C1 segment of cervical spinal cord (tissue), 14 donors: ENCODE measurements around the gene TSC1.

ENCODE experiments used
- DNase-seq, 14 donors: peaks; one replicate each; lab custom pipeline; 2025; lab: John Stamatoyannopoulos, UW

TSC1 gene

DNA sequence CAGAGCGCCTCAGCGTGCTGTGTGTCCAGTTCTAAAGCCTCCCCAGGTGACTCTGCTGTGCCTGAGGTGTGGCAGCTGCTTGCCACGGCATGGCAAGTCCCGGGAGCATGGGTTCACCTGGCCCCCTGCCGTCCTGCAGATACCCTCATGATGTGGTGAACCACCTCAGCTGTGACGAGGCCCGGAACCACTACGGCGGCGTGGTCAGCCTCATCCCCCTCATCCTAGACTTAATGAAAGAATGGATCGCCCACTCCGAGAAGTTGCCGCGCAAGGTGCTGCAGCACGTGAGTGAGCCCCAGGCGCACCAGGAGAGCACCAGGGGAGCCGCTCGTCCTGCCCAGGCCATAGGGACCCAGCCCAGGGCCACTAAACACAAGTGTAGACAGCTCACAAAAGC is 56.3 kb downstream of the TSC1 start:
- no peak for DNase-seq

DNA sequence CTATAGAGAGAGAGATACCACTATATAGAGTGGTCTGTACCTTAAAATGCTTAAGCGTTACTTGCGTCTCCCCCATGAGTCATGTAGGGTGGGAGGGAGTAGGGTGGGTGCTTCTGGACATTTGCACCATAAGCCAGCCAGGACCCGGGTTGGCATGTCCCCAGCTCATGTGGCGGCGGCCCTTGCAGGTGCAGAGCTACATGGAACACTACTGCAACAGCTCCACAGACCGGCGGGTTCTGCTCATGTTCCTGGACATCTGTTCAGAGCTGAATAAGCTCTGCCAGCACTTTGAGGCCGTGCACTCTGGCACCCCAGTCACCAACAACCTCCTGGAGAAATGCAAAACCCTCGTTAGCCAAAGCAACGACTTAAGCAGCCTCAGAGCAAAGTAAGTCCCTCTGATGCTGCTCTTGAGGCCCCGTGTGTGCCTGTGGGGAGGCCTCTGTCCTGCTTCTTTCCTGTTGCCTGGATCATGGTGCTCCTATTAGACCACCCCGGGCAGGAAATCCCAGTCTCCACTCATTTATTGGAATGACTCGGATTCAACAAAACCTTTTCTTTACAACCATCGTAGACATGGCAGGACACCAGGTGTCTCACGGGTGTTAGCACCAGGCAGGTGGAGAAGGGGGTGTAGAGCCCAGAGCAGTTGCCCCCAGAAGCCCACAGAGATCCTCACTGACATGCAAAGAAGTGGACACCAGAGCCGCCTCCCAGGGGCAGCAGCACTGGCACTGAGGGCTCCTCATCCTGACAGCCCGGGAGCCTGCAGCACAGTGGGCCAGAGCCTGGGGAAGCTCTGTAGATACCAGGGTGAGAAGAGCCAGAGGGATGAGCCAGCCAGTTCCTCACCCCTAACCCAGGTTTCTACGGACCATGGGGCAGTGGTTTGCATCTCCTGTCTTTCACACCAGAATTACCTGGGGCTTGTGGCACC is 57.0 kb downstream of the TSC1 start:
- DNase-seq, result no peak

DNA sequence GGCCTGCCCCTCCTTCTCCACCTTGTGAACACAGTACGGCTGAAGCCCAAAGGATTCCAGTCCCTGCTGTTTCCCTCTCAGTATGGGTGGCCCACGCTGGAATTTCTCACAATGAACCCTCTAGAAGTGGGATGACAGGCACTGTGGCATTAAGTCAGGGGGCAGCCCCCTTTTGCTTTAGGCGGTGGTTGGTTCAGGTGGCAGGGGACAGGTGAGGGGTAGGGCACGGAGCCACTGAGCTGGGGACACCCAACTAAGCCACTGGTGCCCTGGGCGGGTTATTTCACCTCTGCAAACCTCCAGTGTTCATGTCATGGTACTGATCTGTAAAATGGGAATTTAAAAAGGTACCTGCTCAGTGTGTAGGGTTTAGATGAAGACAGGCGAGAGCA is 58.1 kb downstream of the TSC1 start:
- DNase-seq, result no peak

DNA sequence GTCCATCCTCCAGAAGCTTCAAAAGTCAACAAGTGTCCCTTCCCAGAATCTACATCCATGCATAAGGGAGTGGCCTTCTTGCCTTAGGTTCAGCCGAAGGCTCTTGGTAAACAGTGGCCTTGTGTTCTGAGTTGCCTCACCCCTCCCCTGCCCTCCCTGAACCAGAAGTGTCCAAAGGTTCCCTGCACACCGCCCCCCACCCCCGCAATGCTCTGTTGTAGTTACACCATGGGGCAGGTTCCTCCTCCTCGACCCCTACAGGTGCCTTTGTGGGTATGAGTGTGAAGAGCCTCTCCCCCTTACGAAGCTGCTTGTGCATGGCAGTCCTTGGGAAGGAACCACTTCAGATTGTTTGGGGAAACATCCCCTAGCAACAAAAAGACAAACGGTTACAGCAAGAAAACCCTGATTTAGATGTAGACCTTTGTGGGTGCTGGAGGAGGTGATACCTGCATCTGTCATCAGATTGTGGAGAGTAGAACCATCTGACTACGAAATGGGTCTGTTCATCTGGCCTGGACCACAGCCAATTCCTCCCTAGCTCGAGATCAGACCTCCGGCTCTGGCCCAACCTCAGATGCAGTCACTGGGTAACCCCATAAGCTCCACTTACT is 58.6 kb downstream of the TSC1 start:
- DNase-seq, result no peak

DNA sequence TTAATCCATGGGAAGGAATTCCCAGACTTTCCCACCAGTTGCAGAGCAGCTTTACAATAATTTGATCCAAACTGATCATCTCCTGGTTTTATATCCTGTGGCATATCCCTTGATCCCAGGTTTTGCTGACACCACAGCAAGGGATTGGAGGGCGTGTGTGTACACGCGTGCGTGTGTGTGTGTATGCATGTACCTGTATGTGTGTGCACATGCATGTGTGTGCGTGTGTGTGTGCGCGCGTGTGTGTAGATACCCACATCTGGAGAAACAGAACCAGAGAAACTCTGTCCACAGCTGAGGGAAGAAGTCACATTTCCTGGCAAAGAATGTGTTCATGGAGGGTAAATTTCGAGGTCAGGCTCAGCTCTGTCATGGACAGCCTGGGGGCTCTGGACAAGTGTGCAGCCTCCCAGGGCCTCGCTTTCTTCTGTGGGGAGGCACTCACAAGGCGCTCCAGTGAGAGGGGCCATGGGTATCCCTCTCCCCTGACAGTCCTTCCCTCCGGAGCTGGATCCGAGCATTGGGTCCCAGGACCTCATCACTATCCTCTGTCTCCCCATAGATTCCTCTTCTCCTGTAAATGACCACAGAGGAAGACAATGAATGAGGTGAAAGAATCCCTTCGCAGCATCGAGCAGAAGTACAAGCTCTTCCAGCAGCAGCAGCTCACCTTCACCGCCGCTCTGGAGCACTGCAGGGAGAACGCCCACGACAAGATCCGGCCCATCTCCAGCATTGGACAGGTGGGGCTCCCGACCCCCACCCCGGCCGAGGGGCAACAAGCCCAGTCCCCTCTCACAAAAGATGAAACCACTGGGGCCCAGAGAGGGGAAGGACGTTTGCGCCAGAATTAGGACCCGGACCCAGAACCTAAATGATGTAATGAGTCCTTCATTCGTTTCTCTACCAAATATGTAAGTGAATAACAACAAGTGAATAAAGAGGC is 60.8 kb downstream of the TSC1 start:
- no peak for DNase-seq

DNA sequence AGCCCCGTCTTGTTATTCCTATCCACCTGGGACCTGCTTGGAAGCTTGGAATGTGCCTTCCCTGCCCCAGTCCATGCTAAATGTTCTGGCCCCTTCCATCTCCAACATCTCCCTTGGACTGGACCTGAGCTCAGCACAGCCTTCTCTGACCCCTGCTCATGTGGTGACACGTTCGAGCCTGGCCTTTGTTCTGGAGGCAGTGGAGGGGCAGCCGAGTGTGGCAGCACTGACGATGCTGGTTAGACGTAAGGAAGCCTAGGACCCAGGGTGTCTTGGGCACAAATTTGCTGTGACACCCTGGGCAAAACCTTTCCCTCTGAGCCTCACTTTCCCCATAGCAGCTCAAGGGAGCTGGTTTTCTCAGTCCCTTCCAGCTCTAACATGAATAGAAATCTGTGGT is 61.8 kb downstream of the TSC1 start:
- DNase-seq, result no peak

DNA sequence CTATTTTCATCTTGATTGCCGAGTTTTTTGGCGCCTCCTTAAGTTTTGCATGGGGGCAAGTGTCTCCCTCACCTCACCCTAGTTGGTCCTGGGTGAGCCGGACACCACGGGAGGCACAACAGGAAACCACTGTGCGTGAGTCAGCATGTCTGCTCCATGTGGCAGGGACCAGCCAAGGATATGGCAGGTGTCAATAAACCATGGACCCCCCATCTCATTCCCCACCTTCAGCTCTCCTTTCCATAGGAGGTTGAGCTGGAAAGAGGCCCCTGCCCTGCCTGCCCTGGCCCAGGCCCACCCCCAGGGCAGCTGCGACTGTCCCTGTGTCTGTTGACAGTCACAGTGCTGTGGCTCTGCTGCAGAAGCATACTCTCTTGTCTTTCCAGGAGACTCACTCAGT is 62.6 kb downstream of the TSC1 start:
- DNase-seq, result no peak

DNA sequence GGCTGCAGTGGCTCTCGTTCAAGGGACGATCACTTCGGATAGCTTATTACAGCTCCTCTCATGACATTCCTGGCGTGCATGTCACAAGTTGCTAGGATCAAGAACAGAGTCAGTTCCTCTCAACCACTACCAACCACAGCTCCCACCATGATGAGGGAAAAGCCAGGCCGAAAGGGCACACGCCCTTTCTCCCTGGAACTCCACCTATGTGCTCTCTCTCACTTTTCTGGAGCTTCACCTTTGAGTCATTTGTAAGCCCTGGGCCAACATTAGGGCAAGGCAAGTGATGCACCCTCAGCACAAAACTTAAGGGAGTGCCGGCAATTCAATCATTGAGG is 64.1 kb downstream of the TSC1 start:
- peak in 1 of 14 donors; percentile 27 for DNase-seq

DNA sequence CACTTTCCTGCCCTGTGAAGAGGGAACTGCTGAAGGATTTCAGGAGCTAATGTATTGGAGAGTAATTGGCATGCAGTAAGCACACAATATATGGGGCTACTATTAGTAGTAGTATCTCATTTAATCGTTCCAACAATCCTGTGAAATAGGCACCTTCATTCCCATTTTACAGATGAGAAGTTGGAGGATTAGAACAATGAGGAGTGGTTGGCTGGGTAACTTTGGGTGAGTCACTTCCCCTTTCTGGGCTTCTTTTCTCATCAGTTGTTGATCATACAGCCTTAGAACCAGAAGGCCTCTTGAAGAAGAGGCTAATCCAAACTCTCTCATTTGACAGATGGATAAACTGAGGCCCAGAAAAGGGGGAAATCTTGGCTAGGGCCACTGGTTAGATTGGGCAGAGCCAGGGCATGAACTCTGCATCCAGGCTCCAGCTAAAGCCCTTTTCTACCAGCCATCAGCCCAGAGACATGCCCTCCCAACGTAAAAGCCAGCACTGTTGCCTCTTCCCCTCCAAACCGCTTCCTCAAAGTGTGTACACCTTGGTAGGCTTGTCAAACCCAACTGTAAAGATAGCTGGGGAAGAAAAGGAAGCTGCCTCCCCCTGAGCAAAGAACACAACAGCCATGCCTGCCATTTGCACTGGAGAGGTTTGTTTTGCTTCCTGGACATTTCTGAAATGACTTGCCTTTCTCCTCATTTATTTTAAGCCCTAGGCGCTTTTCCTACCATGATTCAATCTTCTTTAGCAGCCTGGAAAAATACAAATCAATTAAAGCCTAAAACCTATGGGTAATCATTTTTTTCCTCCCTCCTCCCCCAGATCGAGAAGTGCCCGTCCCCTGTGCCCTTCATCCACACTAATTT is 64.7 kb downstream of the TSC1 start:
- no peak for DNase-seq

DNA sequence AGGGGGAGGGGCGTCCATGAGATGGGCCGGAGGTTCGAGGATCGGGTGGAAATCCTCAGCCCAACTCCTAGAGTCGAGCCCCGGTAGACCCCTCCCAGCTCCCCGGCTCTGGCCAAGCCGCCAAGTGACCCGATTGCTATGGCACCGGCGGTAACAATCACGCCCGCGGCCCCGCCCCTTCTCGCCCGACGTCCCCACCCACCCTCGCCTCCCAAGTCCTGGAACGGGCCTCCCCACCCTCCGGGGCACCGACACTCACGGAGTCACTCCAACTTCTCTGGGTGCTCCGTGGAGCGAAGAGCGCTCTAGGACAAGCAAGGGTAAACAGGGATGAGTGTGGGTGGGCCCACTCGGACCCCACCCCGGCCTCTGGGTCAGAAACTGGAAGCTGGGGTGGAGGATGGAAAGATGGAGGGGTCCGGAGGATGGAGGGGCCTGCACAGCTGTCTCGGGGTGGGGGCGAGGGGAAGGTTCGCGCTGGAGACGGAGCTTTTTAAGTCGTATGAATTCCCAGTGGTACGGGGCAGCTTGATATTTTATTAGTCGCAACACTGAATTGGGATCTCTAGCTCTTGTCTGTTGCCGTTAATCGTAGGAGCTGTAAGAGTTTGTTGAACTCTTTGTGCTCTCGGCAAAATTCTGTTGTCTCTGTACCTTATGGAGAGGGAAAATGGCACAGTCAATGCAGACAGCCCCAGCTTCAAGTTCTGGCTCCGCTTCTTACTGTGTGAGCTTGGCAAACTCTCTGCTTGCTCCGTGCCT is 65.5 kb downstream of the TSC1 start, which contains the start of gene SPACA9:
Gene SPACA9 (plus strand): TSS at position 204 of the 762 bp plus-strand sequence. CDS start 5,050 bp downstream, outside the sequence.
- peak in 12 of 14 donors; percentile 24 to 71 (median 32) for DNase-seq

DNA sequence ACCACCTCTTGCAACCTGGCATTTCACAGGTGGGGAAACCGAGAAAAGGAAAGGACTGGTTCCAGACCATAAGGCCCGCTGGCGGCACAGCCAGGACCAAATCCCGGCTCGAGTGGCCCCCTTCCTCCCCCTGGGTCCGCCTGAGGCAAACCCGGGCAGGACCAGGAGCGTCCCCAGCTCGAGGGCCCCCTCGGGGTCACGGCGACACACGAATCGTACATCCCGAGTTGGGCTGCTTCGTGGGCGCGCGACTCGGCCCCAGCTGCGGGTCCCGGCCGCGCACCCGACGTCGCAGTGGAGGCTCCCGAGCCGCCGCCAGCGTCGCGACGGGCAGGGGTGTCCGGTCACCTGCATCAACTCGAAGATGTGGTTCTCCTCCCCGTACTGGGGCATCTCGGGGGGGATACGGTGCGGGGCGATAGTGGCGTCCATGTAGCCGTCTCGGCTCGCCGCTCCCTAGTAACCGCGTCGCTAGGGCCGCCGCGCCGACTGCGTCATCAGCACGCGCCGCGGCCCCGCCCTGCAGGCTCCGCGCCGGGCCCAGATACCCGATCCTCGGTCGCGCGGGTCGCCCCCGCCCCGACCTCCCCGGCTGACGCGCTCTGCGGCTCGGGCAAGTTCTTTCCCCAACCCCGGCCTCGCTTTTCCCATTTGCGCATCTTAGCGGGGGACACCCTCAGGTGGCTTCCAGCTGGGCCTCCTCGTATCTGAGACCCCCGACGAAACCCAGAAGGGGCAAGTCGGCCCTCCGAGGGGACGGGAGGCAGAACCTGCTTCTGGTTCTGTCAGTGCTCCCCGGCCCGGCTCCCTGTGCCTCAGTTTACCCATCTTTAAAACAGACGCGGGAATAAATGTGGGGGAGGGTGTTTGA is 66.4 kb downstream of the TSC1 start, which contains the start of gene AK8:
Gene AK8 (minus strand): TSS at position 461 of the 871 bp plus-strand sequence. CDS start 29 bp downstream, at position 432.
- peak in 12 of 14 donors; percentile 32 to 82 (median 46) for DNase-seq

DNA sequence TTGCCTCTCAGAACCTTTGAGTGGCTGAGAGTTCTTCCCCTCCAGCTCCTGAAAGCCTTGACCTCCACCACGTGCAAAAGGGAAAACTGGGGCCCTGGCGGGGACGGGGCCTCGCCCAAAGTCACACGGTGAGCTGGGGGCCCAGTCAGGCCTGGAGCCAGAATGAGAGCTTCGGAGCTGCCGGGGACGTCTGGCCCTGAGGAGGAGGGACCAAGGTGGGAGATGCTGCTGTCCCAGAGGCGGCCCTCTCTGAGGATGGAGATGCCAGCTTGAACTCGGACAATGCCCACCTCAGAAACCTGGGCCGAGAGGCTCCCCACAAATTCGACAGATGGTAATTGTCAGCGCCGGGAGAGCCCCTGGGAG is 67.0 kb downstream of the TSC1 start:
- no peak for DNase-seq

DNA sequence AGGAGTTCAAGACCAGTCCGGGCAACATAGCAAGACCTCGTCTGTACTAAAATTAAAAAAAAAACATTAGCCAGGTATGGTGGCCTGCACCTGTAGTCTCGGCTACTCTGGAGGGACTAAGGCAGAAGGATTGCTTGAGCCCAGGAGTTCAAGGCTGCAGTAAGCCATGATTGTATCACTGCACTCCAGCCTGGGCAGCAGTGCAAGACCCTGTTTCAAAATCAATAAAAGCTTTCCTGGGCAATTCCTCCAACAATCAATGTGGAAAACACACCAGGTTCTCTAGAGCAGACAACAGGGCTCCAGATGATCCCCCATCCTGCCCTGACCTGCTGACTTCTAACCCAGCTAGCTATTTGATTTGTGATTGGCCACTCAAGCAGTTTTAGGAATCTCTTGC is 67.6 kb downstream of the TSC1 start:
- no peak for DNase-seq

DNA sequence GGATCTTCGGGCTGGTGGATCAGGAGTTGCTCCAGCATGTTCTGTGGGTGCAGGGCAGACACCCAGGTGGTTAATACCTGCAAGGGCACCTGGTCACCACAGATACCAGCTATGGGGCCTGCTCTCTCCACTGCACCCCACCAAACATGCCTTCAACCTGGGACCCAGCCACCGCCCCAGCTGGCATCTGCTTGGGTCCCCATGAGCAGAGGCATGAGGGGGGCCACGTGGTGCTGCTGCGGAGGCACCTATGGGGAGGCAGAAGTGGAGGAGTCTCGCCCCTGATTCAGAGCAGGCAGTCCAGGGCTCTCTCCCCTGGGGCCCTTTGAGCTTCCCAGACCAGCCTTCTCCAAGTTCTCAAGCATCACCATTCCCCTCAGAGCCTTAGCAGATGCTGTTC is 69.3 kb downstream of the TSC1 start:
- no peak for DNase-seq

DNA sequence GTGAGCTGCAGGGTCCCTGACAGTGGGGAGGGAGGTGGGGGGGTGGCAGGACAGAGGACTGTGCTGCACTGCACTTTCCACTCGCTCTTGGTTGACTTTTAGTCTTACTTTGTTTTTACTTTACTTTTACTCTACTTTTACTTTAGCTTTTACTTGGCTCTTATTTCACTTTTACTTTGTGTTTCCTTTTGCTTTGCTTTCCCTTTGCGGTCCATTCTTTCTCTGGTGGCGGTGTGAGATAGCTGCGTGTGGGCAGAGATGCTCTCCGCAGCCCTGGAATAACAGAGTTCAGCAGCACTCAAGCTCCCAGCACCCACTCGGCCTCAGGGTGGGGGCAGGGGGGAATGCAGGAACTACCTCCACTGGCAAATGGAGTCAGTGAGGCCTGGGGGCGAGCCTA is 71.0 kb downstream of the TSC1 start:
- DNase-seq, result no peak

DNA sequence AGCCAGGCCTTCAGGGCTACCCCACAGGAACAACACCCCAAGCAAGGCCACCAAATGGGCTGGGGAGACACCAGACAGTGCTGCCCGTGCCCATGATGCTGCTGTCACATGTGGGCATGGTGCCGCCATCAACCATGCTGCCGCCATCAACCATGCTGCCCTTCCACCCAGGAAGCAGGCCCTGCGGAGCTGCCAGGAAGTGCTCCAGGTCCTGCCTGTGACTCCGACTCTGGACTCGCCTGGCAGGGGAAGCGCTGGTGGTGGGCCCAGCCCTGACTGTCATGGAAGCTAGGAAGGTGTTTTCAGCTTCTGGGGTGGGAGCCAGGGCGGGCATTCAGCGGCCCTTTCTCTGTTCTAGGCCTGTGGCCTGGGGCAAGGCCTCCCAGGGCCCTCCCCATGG is 75.2 kb downstream of the TSC1 start:
- DNase-seq, result no peak

DNA sequence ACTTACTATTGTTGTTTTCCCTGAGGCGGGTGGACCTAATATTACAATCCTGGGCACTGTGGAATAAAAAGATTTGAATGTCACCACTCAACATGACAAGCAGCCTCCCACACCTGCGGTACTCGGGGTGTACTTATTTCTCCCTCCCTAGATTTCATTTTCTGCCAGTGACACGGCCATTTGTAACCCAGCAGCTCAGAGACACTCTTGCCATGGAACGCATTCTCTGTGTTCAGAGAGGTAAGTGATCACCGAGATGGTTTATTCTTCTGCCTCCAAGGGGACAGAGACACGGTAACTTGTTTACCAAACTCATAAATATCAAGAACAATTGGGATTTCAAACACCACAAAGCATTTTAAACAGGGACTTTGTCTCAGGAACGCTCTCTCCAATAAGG is 77.5 kb downstream of the TSC1 start:
- no peak for DNase-seq

DNA sequence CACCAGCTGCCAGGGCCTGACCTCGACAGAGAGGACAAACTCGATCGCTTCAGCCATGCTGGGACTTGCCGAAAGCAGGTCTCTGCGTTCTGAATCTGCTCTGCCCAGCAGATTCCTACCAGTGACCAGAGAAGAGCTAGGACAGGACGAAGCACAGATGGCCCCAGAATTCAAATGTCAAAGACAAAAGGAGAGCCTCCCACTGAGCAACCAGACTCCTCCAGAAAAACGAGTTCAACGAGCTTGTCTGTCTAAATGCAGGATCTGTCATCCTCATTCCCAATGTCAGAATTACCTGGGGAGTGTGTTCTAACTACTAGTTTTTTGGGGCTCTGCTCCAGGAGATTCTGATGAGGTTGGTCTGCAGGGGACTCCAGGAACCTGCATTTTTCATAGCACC is 79.7 kb downstream of the TSC1 start:
- DNase-seq, result peak in 1 of 14 donors; percentile 59

DNA sequence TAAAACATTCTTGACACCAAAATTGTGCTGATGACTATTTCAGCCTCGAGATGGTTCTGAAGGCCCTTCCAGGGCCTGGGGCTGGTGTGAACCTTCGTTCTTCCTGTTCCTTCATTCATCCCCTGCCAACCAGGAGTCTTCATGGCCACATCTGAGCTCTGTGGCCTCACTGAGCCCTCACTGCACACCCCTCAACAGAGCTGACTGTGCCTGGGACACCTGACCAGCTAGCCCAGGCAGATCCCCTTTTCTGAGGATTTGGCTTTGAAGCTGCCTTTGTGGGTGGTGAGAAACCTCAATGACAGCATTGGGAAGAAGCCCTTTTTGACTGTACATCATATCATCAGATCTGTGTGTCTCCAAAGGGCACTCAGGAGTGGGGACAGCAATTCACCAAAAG is 80.1 kb downstream of the TSC1 start:
- no peak for DNase-seq
